GM18861 (cell line): ENCODE results near the gene MED13L.

ENCODE experiments used
- ATAC-seq: cut with Tn5 transposase; IDR thresholded peaks from one replicate; pipeline ENCODE4 v1.9.1; 2021; ENCODE audit not compliant: unreplicated experiment

Gene MED13L

GRCh38 chr12:116094475-116094874, 183.0 kb downstream of the MED13L start:
- ATAC-seq, result no peak

- no peak for ATAC-seq
Measured at GRCh38 chr12:116093915-116094314, 183.6 kb downstream of the MED13L start.

- no peak for ATAC-seq
Measured at GRCh38 chr12:116092776-116093175, 184.7 kb downstream of the MED13L start.

GRCh38 chr12:116092162-116092561, 185.3 kb downstream of the MED13L start:
- ATAC-seq, result no peak

GRCh38 chr12:116091579-116091978, 185.9 kb downstream of the MED13L start:
- no peak for ATAC-seq

- no peak for ATAC-seq
Measured at GRCh38 chr12:116090516-116090915, 187.0 kb downstream of the MED13L start.

GRCh38 chr12:116089080-116089479, 188.4 kb downstream of the MED13L start:
- ATAC-seq, result no peak

- no peak for ATAC-seq
Measured at GRCh38 chr12:116087962-116088361, 189.5 kb downstream of the MED13L start.

GRCh38 chr12:116087399-116087798, 190.1 kb downstream of the MED13L start:
- ATAC-seq, result no peak

GRCh38 chr12:116080415-116080814, 197.1 kb downstream of the MED13L start:
- no peak for ATAC-seq

GRCh38 chr12:116078396-116078795, 199.1 kb downstream of the MED13L start:
- no peak for ATAC-seq

GRCh38 chr12:116077431-116077830, 200.1 kb downstream of the MED13L start:
- no peak for ATAC-seq

- ATAC-seq, result no peak
Measured at GRCh38 chr12:116076399-116076798, 201.1 kb downstream of the MED13L start.

GRCh38 chr12:116074686-116075085, 202.8 kb downstream of the MED13L start:
- no peak for ATAC-seq

- ATAC-seq, result no peak
Measured at GRCh38 chr12:116071555-116072230, 205.8 kb downstream of the MED13L start.

GRCh38 chr12:116070444-116070843, 207.0 kb downstream of the MED13L start:
- no peak for ATAC-seq

- no peak for ATAC-seq
Measured at GRCh38 chr12:116069943-116070342, 207.6 kb downstream of the MED13L start.

- no peak for ATAC-seq
Measured at GRCh38 chr12:116068853-116069252, 208.6 kb downstream of the MED13L start.

GRCh38 chr12:116068371-116068770, 209.1 kb downstream of the MED13L start:
- no peak for ATAC-seq

- ATAC-seq, result no peak
Measured at GRCh38 chr12:116067892-116068291, 209.6 kb downstream of the MED13L start.

GRCh38 chr12:116066381-116067230, 210.9 kb downstream of the MED13L start:
- no peak for ATAC-seq

GRCh38 chr12:116065606-116066005, 211.9 kb downstream of the MED13L start:
- ATAC-seq, result no peak
